ENCODE data around the gene PMF1.
"Not testable (repeated sequence)": the region's sequence is repeated elsewhere in the genome, so short reads cannot be mapped to it uniquely, and the experiment has no call there.

Gene PMF1

GRCh38 chr1:156198831-156199349 lies 13.9 kb upstream of the PMF1 start:
- DNase-seq = no peak

GRCh38 chr1:156200044-156200443 lies 12.8 kb upstream of the PMF1 start:
- no peak for DNase-seq

GRCh38 chr1:156203331-156203730 lies 9.5 kb upstream of the PMF1 start:
- no peak for DNase-seq

GRCh38 chr1:156204686-156205085 lies 8.1 kb upstream of the PMF1 start:
- DNase-seq = no peak

GRCh38 chr1:156211243-156211642 lies 1.6 kb upstream of the PMF1 start:
- DNase-seq = no peak

- no peak for DNase-seq
Observed at GRCh38 chr1:156212130-156212529, 677 bp upstream of the PMF1 start.

GRCh38 chr1:156213644-156213966 lies 798 bp downstream of the PMF1 start:
- no peak for DNase-seq

GRCh38 chr1:156214024-156214748 lies 1.4 kb downstream of the PMF1 start:
- no peak for DNase-seq

- not testable (repeated sequence) for DNase-seq
Observed at GRCh38 chr1:156216361-156217086, 3.7 kb downstream of the PMF1 start.

- no peak for DNase-seq
Observed at GRCh38 chr1:156217871-156218270, 5.1 kb downstream of the PMF1 start.

GRCh38 chr1:156220226-156220625 lies 7.4 kb downstream of the PMF1 start:
- DNase-seq = no peak

- DNase-seq = no peak
Observed at GRCh38 chr1:156221986-156222692, 9.3 kb downstream of the PMF1 start.

- no peak for DNase-seq
Observed at GRCh38 chr1:156225677-156226014, 12.8 kb downstream of the PMF1 start.

- no peak for DNase-seq
Observed at GRCh38 chr1:156226116-156226538, 13.3 kb downstream of the PMF1 start.

- DNase-seq = no peak
Observed at GRCh38 chr1:156226782-156227181, 14.0 kb downstream of the PMF1 start.

- DNase-seq = no peak
Observed at GRCh38 chr1:156228501-156228900, 15.7 kb downstream of the PMF1 start.

GRCh38 chr1:156229809-156230472 lies 17.1 kb downstream of the PMF1 start:
- no peak for DNase-seq

GRCh38 chr1:156230473-156230837 lies 17.6 kb downstream of the PMF1 start:
- no peak for DNase-seq

GRCh38 chr1:156232201-156232894 lies 19.5 kb downstream of the PMF1 start:
- DNase-seq = no peak

- DNase-seq = no peak
Observed at GRCh38 chr1:156233426-156234127, 20.8 kb downstream of the PMF1 start.

- no peak for DNase-seq
Observed at GRCh38 chr1:156236164-156236563, 23.4 kb downstream of the PMF1 start.

- DNase-seq = no peak
Observed at GRCh38 chr1:156238248-156238647, 25.4 kb downstream of the PMF1 start.

All from activated CD8-positive, alpha-beta memory T cell treated with anti-CD3 and anti-CD28 coated beads for 24 hours (primary cell).